A549 (cell line): ENCODE results near the gene ANKRD33B. TPM values are rescaled to one million over a fixed set of nuclear protein-coding genes. Genes with fewer than 3 reads are reported as not detected.
A peak's percentile ranks its signal among the peaks of the same experiment; 100 is the strongest.

Experiments used
- ATAC-seq, 2 experiments: fragments of 200-7000 bp in 1 of 2; fragments of >200 bp in 1 of 2; cut with Nextera tagmentation in 1 of 2; cut with Tn5 transposase in 1 of 2; 3 replicates each; pipeline versions ENCODE4 v1.8.0 to v1.9.1; 2018 to 2020; ENCODE audit warnings: mild to moderate bottlenecking in 1 of 2, moderate library complexity in 1 of 2
- CTCF ChIA-PET: fragments of 300-600 bp; sonication (Branson Sonifier 250); formaldehyde crosslinking; extraction: SDS; loops from one replicate; lab custom pipeline; 2021; ENCODE audit warnings: antibody characterized with exemption, inconsistent platforms; lab: Yijun Ruan, JAX
- POLR2A ChIA-PET: fragments of 350-600 bp; formaldehyde crosslinking; extraction: SDS; loops from one replicate; lab custom pipeline; 2021; ENCODE audit warnings: antibody characterized with exemption, inconsistent platforms; lab: Yijun Ruan, JAX
- DNase-seq, 2 experiments: peaks; one replicate each; pipeline versions ENCODE4 v3.0.0 to v3.0.0-alpha.2; 2011 to 2016; ENCODE audit warnings: low read depth in 1 of 2, low spot score in 1 of 2
- FAIRE-seq: peaks from 2 replicates; lab custom pipeline; 2011; peaks lifted over from hg19 to GRCh38; lab: Jason Lieb, UNC
- H3K27ac ChIP-seq, 2 experiments: fragments of >200 bp; sonication (Bioruptor Twin); formaldehyde crosslinking; 3 replicates each; pipeline ENCODE4 v1.5.1; 2016 to 2017
- H3K4me1 ChIP-seq: fragments of >200 bp; sonication (Bioruptor Twin); formaldehyde crosslinking; 3 replicates; pipeline ENCODE4 v1.6.1; 2016
- H3K4me2 ChIP-seq: fragments of >200 bp; sonication (Bioruptor Twin); formaldehyde crosslinking; 3 replicates; pipeline ENCODE4 v1.6.1; 2016
- H3K4me3 ChIP-seq: fragments of >200 bp; sonication (Bioruptor Twin); formaldehyde crosslinking; 3 replicates; pipeline ENCODE4 v1.5.1; 2016
- H3K9me3 ChIP-seq: fragments of >200 bp; sonication (Bioruptor Twin); formaldehyde crosslinking; 3 replicates; pipeline ENCODE4 v1.6.1; 2016
- BHLHE40 ChIP-seq: IDR thresholded peaks from 2 replicates; pipeline ENCODE4 v1.6.1; 2012; ENCODE audit warnings: low read depth, low read length, inconsistent platforms
- CBX8 ChIP-seq: fragments of 200-600 bp; sonication (generic); IDR thresholded peaks from 2 replicates; pipeline ENCODE4 v1.6.1; 2016
- CEBPB ChIP-seq, 2 experiments: fragments of >200 bp in 1 of 2; sonication (Bioruptor Twin) in 1 of 2; formaldehyde crosslinking in 1 of 2; IDR thresholded peaks; 2 replicates each; pipeline ENCODE4 v1.6.1; 2012 to 2016
- CHD2 ChIP-seq: fragments of 150-350 bp; IDR thresholded peaks from 2 replicates; pipeline ENCODE4 v1.6.1; 2014; ENCODE audit warnings: low read length; ENCODE audit not compliant: partially characterized antibody
- EHF ChIP-seq: fragments of 250-450 bp; sonication (Bioruptor Pico); IDR thresholded peaks from 2 replicates; pipeline ENCODE4 v1.5.0; 2020; ENCODE audit warnings: mild to moderate bottlenecking
- EHMT2 ChIP-seq: fragments of 200-600 bp; sonication (generic); IDR thresholded peaks from 2 replicates; pipeline ENCODE4 v1.6.1; 2016; ENCODE audit warnings: antibody characterized with exemption, low read depth, mild to moderate bottlenecking, moderate library complexity
- ELK1 ChIP-seq: fragments of 150-350 bp; IDR thresholded peaks from 2 replicates; pipeline ENCODE4 v1.6.1; 2014; ENCODE audit warnings: low read depth, mild to moderate bottlenecking, low read length
- FOSB ChIP-seq: fragments of 250-450 bp; sonication (Bioruptor Pico); IDR thresholded peaks from 2 replicates; pipeline ENCODE4 v1.5.0; 2020; ENCODE audit warnings: mild to moderate bottlenecking, moderate library complexity
- FOSL2 ChIP-seq, 2 experiments: fragments of 450-650 bp in 1 of 2; fragments of >200 bp in 1 of 2; sonication (Bioruptor Twin) in 1 of 2; formaldehyde crosslinking; IDR thresholded peaks; 2 replicates each; pipeline versions ENCODE4 v1.5.0 to v1.6.1; 2016 to 2020; ENCODE audit warnings: mild to moderate bottlenecking in 1 of 2, moderate library complexity in 1 of 2
- GATA3 ChIP-seq: IDR thresholded peaks from 2 replicates; pipeline ENCODE4 v1.6.1; 2012; ENCODE audit warnings: borderline replicate concordance
- HOXB5 ChIP-seq: fragments of 250-450 bp; sonication (Bioruptor Pico); IDR thresholded peaks from 2 replicates; pipeline ENCODE4 v1.5.0; 2020; ENCODE audit warnings: mild to moderate bottlenecking, moderate library complexity
- JUN ChIP-seq, 2 experiments: fragments of >200 bp; sonication (Bioruptor Twin); formaldehyde crosslinking; IDR thresholded peaks; 2 replicates in 1 of 2; 3 replicates in 1 of 2; pipeline ENCODE4 v1.6.1; 2016 to 2017
- JUNB ChIP-seq: fragments of >200 bp; sonication (Bioruptor Twin); formaldehyde crosslinking; IDR thresholded peaks from 2 replicates; pipeline ENCODE4 v1.6.1; 2016
- RAD21 ChIP-seq, 2 experiments: fragments of >200 bp in 1 of 2; sonication (Bioruptor Twin) in 1 of 2; formaldehyde crosslinking in 1 of 2; IDR thresholded peaks in 1 of 2; conservative IDR thresholded peaks in 1 of 2; 2 replicates in 1 of 2; 3 replicates in 1 of 2; pipeline ENCODE4 v1.6.1; 2012 to 2018; ENCODE audit warnings: inconsistent platforms in 1 of 2
- REST ChIP-seq: fragments of 200-600 bp; sonication (generic); IDR thresholded peaks from 2 replicates; pipeline ENCODE4 v1.6.1; 2016; ENCODE audit warnings: antibody characterized with exemption, mild to moderate bottlenecking, moderate library complexity
- SMC3 ChIP-seq: fragments of >200 bp; sonication (Bioruptor Twin); formaldehyde crosslinking; IDR thresholded peaks from 3 replicates; pipeline ENCODE4 v1.6.1; 2018; ENCODE audit warnings: inconsistent platforms
- TFCP2L1 ChIP-seq: fragments of 250-450 bp; sonication (Bioruptor Pico); IDR thresholded peaks from 2 replicates; pipeline ENCODE4 v1.5.0; 2021; ENCODE audit warnings: mild to moderate bottlenecking
- TP53 ChIP-seq: fragments of 250-450 bp; sonication (Bioruptor Pico); IDR thresholded peaks from 2 replicates; pipeline ENCODE4 v1.5.0; 2021; ENCODE audit warnings: mild to moderate bottlenecking, moderate library complexity
- ZC3H11A ChIP-seq: fragments of 450-650 bp; IDR thresholded peaks from 2 replicates; pipeline ENCODE4 v1.6.1; 2014; ENCODE audit warnings: antibody characterized with exemption, mild to moderate bottlenecking
- whole genome bisulfite sequencing: methylation state at CpG from one replicate; pipeline ENCODE4 v1.1.6; 2017; ENCODE audit errors: missing lambda C conversion rate; 5-methylcytosine and 5-hydroxymethylcytosine counted together
- polyA plus RNA-seq, 4 experiments: library from polyadenylated mRNA; depleted of rRNA in 3 of 4; stranded (reverse); fragments of >200 nt; fragmentation: RNase III in 1 of 4; extraction: RNeasy Plus Mini Kit Qiagen cat#74134 plus additional on column Dnase treatment in 1 of 4; gene quantifications; 2 replicates in 3 of 4; 3 replicates in 1 of 4; pipeline ENCODE4 v1.2.3, GENCODE V29; 2011 to 2017
- TF ChIP-seq, protein P1 (sequence below): IDR thresholded peaks from 2 replicates; pipeline ENCODE4 v1.6.1; 2012

ANKRD33B gene
- polyA plus RNA-seq, 2 of the 4 experiments (the other 2 are of a cell fraction): 4.0 to 6.9 TPM

DNA sequence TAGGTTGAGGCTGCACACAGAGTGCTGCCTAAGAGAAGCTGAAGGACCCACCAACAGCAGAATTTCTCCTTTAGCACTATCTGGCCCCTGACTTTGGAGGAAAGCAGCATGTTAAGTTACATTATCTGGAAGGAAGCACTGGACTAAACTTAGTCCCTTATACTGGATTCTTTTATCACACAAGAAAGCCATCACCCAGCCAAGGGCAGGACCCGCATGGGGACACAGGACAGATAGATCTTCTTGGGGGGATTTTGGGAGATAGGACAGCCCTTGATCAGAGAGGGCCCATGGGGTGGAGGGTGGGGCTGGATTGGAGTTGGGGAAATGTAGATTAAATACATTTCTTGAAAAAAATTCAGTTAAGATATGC, 14.4 kb downstream of the ANKRD33B start:
- TF ChIP-seq CEBPB (IDR thresholded peaks at IDR 0.05): no peak
- TF ChIP-seq EHF: no peak
- TF ChIP-seq SMC3: no peak
- no peak for TF ChIP-seq ZC3H11A
- TF ChIP-seq JUN (IDR thresholded peaks at IDR 0.05): no peak
- no peak for TF ChIP-seq TP53
- TF ChIP-seq TFCP2L1 (CRISPR knock-in tag): no peak
- TF ChIP-seq ELK1: no peak
- no peak for TF ChIP-seq EHMT2
- no peak for TF ChIP-seq BHLHE40
- TF ChIP-seq FOSB (CRISPR knock-in tag): no peak
- no peak for TF ChIP-seq FOSL2 (IDR thresholded peaks at IDR 0.05)
- no peak for TF ChIP-seq FOSL2 (CRISPR knock-in tag; IDR thresholded peaks at IDR 0.05)
- TF ChIP-seq, protein P1, sequence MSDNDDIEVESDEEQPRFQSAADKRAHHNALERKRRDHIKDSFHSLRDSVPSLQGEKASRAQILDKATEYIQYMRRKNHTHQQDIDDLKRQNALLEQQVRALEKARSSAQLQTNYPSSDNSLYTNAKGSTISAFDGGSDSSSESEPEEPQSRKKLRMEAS: no peak
- no peak for TF ChIP-seq RAD21 (conservative IDR thresholded peaks at IDR 0.05 in 1 of 2, IDR thresholded peaks at IDR 0.05 in 1 of 2)
- no peak for TF ChIP-seq GATA3
- no peak overlapping the region for H3K4me2 ChIP-seq
- 92% methylated on average over 1 of the region's 1 CpG for WGBS
- no peak overlapping the region for H3K4me3 ChIP-seq
- H3K9me3 ChIP-seq: no peaks in the 10 kb centered on the region
- POLR2A ChIA-PET: no interaction called here
- H3K27ac ChIP-seq: peak overlapping the region in 1 of 2 experiments; percentile 26; a peak in 3 of 6 replicates
- FAIRE-seq: no peak
- ATAC-seq: no peak
- DNase-seq: no peak
- CTCF ChIA-PET: interaction anchor here (1.0 to 3.8 kb wide), 4 partner anchors 9 to 125 kb away, joined by 3 to 26 read pairs (median 9); no protein-coding TSS in a partner anchor
- H3K4me1 ChIP-seq: peaks cover 33% of the 10 kb centered on the region

DNA sequence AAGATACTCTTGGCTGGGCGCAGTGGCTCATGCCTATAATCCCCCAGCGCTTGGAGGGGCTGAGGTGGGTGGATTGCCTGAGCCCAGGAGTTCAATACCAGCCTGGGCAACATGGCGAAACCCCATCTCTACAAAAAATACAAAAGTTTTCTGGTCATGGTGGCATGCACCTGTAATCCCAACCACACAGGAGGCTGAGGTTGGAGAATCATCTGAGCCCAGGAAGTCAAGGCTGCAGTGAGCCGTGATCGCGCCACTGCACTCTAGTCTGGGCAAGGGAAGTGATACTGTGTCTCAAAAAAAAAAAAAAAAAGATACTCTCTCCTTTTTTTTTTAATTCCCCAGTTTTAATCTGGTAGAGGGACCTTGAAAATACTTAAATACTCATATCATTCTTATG, 15.0 kb downstream of the ANKRD33B start:
- no peak for TF ChIP-seq JUNB
- TF ChIP-seq CHD2: no peak
- no peak for TF ChIP-seq REST
- no peak for TF ChIP-seq ZC3H11A
- no peak for TF ChIP-seq HOXB5 (CRISPR knock-in tag)
- no peak for TF ChIP-seq CBX8
- POLR2A ChIA-PET: no interaction called here

More for the DNA sequence above, 15.0 kb downstream of the ANKRD33B start:
- no peak for DNase-seq
- Histone ChIP-seq H3K4me1 (peaks cover 33% of the 10 kb centered on the region), H3K4me2 (no peak overlapping the region), H3K4me3 (no peak overlapping the region), H3K27ac (no peak overlapping the region), H3K9me3 (no peaks in the 10 kb centered on the region)
- WGBS: 96% methylated on average over 6 of the region's 6 CpGs
- ATAC-seq: no peak
- FAIRE-seq: no peak
- CTCF ChIA-PET: interaction anchor here (1.4 to 2.9 kb wide), 2 partner anchors 10 to 125 kb away, joined by 3 to 15 read pairs; no protein-coding TSS in a partner anchor
